ENCODE results near the gene EPS8. TPM values are rescaled to one million over a fixed set of nuclear protein-coding genes. Genes with fewer than 3 reads are reported as not detected.

The EPS8 gene
- total and polyA plus RNA-seq, 8 donors, result 9.1 to 287 (median 36.1) TPM

DNA sequence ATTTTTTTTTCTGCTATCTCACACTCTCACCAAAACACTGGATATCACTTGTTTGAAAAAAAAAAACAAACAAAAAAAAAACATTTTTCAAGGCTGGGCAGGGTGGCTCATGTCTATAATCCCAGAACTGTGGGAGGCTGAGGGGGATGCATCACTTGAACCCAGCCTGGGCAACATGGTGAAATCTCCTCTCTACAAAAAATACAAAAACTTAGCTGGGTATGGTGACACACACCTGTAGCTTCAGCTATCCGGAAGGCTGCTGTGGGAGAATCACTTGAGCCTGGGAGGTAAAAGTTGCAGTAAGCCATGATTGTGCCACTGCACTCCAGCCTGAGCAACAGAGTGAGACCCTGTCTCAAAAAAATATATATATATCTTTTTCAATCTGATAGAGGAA, 66.2 kb downstream of the EPS8 start:
- Histone ChIP-seq H3K36me3 (no peaks in the 10 kb centered on the region), H3K4me1 (peaks cover 0 to 45% (median 20%) of the 10 kb centered on the region in 4 donors), H3K27ac (no peak overlapping the region), H3K4me3 (no peak overlapping the region), H3K27me3 (no peaks in the 10 kb centered on the region), H3K9me3 (no peaks in the 10 kb centered on the region)
- TF ChIP-seq POLR2A (IDR thresholded peaks at IDR 0.05) (no peak), EP300 (IDR thresholded peaks at IDR 0.05) (no peak), POLR2AphosphoS5 (IDR thresholded peaks at IDR 0.05) (no peak)
- TF ChIP-seq, protein P1, sequence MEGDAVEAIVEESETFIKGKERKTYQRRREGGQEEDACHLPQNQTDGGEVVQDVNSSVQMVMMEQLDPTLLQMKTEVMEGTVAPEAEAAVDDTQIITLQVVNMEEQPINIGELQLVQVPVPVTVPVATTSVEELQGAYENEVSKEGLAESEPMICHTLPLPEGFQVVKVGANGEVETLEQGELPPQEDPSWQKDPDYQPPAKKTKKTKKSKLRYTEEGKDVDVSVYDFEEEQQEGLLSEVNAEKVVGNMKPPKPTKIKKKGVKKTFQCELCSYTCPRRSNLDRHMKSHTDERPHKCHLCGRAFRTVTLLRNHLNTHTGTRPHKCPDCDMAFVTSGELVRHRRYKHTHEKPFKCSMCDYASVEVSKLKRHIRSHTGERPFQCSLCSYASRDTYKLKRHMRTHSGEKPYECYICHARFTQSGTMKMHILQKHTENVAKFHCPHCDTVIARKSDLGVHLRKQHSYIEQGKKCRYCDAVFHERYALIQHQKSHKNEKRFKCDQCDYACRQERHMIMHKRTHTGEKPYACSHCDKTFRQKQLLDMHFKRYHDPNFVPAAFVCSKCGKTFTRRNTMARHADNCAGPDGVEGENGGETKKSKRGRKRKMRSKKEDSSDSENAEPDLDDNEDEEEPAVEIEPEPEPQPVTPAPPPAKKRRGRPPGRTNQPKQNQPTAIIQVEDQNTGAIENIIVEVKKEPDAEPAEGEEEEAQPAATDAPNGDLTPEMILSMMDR (IDR thresholded peaks at IDR 0.05), result no peak
- intact Hi-C loops (cut with DNase I; ENCODE audit: low total_unique reads), result no loop called here
- no peak for DNase-seq
- 96 to 100% (median 100%) methylated on average over 1 of the region's 1 CpG for WGBS, 5 donors

DNA sequence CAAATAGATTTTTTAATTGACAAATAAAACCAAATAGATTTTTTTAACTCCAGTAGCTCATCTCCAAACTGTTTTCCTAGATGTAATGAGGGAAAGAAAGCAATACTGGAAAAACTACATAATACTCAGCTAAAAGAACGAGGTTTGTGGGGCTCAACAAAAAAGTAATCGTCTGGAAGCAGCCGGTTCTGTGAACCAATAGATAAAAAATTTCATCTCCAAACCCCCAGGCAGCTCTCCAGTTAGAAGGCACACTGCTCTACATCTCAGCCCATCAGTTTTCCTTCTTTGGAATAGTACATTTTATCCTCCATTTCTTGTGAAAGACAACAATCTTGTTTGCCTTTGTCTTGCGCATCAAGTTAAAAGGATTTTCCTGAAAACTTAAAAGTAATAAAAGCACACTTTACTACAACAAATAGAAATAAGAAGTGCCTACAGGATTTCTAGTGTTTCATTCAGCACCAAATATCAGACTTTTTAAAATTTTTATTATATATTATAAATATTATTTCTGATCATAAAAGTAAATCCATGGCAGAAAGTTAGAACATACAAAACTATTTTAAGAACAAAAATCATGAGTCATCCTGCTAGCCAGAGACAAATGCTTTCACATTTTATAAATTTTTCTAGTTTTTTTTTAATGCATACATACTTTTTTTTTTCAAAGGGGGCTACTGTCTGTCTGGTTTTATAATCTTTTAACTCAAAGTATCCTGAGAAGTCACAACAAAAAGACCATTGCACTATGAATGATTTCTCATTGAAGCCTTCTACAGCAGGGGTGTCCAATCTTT, 67.7 kb downstream of the EPS8 start:
- no peak overlapping the region for H3K4me3 ChIP-seq
- peak overlapping the region in 1 of 5 donors; percentile 45 for H3K27ac ChIP-seq
- no peak for TF ChIP-seq POLR2AphosphoS5 (IDR thresholded peaks at IDR 0.05)
- TF ChIP-seq, protein P1 (IDR thresholded peaks at IDR 0.05), result no peak
- no peak for TF ChIP-seq POLR2A (IDR thresholded peaks at IDR 0.05)
- TF ChIP-seq EP300 (IDR thresholded peaks at IDR 0.05), result no peak
- peaks cover 0 to 48% (median 20%) of the 10 kb centered on the region in 4 donors for H3K4me1 ChIP-seq
- no peak for DNase-seq
- no peaks in the 10 kb centered on the region for H3K9me3 ChIP-seq
- H3K36me3 ChIP-seq, result no peaks in the 10 kb centered on the region
- intact Hi-C loops (cut with DNase I; ENCODE audit: low total_unique reads), result no loop called here
- no peaks in the 10 kb centered on the region for H3K27me3 ChIP-seq
- 78 to 89% (median 83%) methylated on average over 4 of the region's 4 CpGs for WGBS, 5 donors

DNA sequence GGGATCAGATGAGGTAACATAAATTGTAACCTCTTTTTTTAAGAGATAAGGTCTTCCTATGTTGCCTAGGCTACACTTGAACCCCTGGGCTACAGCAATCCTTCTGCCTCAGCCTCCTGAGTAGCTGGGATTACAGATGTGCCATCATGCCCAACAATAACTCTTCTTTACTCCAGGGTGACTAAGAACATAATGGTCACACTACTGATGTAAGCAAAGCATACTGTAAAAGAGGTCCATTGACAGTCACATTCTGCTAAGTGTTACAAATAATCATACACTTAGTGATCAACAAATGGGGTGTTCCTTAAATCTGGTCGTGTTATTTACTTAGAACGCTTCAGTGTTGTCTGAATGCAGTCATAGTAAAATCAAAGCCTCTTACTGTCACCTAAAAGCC, 68.9 kb downstream of the EPS8 start:
- Histone ChIP-seq H3K27me3 (no peaks in the 10 kb centered on the region), H3K4me3 (no peak overlapping the region), H3K9me3 (no peaks in the 10 kb centered on the region), H3K36me3 (no peaks in the 10 kb centered on the region), H3K4me1 (peaks cover 0 to 49% (median 20%) of the 10 kb centered on the region in 4 donors), H3K27ac (peak overlapping the region in 1 of 5 donors; percentile 18)
- WGBS, 5 donors, result 57 to 83% (median 77%) methylated on average over 2 of the region's 2 CpGs
- DNase-seq, result no peak
- TF ChIP-seq POLR2A (IDR thresholded peaks at IDR 0.05), result no peak
- no peak for TF ChIP-seq EP300 (IDR thresholded peaks at IDR 0.05)
- TF ChIP-seq, protein P1 (IDR thresholded peaks at IDR 0.05), result no peak
- no peak for TF ChIP-seq POLR2AphosphoS5 (IDR thresholded peaks at IDR 0.05)
- intact Hi-C loops (cut with DNase I; ENCODE audit: low total_unique reads), result no loop called here

DNA sequence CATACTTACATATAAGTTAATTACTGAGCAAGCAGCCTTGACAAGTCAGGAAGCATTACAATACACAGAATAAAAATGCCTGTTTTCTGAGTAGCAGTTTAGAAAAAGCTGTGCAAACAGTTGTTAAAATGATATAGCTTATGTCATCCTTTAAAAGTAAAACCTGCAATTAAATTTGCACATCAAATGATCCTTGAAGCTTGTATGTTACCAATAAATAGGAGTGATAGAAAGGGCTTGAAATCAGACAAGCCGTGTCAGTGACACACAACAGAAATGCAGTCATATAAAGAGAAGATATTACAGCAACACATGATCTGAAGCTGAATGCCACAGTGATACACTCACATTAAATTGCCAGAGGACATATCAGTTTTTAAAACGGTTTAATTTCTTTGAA, 70.0 kb downstream of the EPS8 start:
- Histone ChIP-seq H3K27me3 (no peaks in the 10 kb centered on the region), H3K4me1 (peaks cover 0 to 49% (median 20%) of the 10 kb centered on the region in 4 donors), H3K36me3 (no peaks in the 10 kb centered on the region), H3K9me3 (no peaks in the 10 kb centered on the region), H3K4me3 (no peak overlapping the region), H3K27ac (peak overlapping the region in 1 of 5 donors; percentile 45)
- WGBS, 5 donors, result 25 to 56% (median 38%) methylated on average over 2 of the region's 2 CpGs
- TF ChIP-seq EP300 (IDR thresholded peaks at IDR 0.05) (no peak), POLR2A (IDR thresholded peaks at IDR 0.05) (no peak), POLR2AphosphoS5 (IDR thresholded peaks at IDR 0.05) (no peak)
- TF ChIP-seq, protein P1 (IDR thresholded peaks at IDR 0.05), result no peak
- intact Hi-C loops (cut with DNase I; ENCODE audit: low total_unique reads), result no loop called here
- no peak for DNase-seq

Data from stomach (tissue), 9 donors.